NCI-H187 (cell line): ENCODE data around the gene DCUN1D2.

ENCODE experiments used
- DNase-seq, 2 experiments: peaks; one replicate each; lab custom pipeline; 2025; lab: John Stamatoyannopoulos, UW

Gene DCUN1D2

GRCh38 chr13:113422807-113423519 is 67.5 kb downstream of the DCUN1D2 start:
- DNase-seq: no peak

GRCh38 chr13:113421673-113422270 is 68.7 kb downstream of the DCUN1D2 start:
- DNase-seq: no peak

GRCh38 chr13:113420833-113421600 is 69.5 kb downstream of the DCUN1D2 start:
- DNase-seq: no peak

- DNase-seq: no peak
Observed at GRCh38 chr13:113420232-113420631, 70.3 kb downstream of the DCUN1D2 start.

- no peak for DNase-seq
Observed at GRCh38 chr13:113419531-113420193, 70.8 kb downstream of the DCUN1D2 start.

- DNase-seq: no peak
Observed at GRCh38 chr13:113418722-113419049, 71.8 kb downstream of the DCUN1D2 start.

GRCh38 chr13:113417836-113418721 is 72.4 kb downstream of the DCUN1D2 start:
- DNase-seq: no peak

- no peak for DNase-seq
Observed at GRCh38 chr13:113417008-113417751, 73.3 kb downstream of the DCUN1D2 start.

- no peak for DNase-seq
Observed at GRCh38 chr13:113415825-113416224, 74.7 kb downstream of the DCUN1D2 start.

- DNase-seq: no peak
Observed at GRCh38 chr13:113415032-113415431, 75.5 kb downstream of the DCUN1D2 start.

- no peak for DNase-seq
Observed at GRCh38 chr13:113414335-113414734, 76.2 kb downstream of the DCUN1D2 start.

GRCh38 chr13:113413898-113414282 is 76.6 kb downstream of the DCUN1D2 start:
- DNase-seq: no peak

- no peak for DNase-seq
Observed at GRCh38 chr13:113413178-113413897, 77.2 kb downstream of the DCUN1D2 start.

GRCh38 chr13:113412440-113412839 is 78.1 kb downstream of the DCUN1D2 start:
- no peak for DNase-seq

- DNase-seq: no peak
Observed at GRCh38 chr13:113411216-113412023, 79.1 kb downstream of the DCUN1D2 start.

GRCh38 chr13:113410472-113411201 is 79.9 kb downstream of the DCUN1D2 start:
- no peak for DNase-seq

- no peak for DNase-seq
Observed at GRCh38 chr13:113408562-113408961, 81.9 kb downstream of the DCUN1D2 start.

- DNase-seq: no peak
Observed at GRCh38 chr13:113407531-113408393, 82.7 kb downstream of the DCUN1D2 start.
